ENCODE measurements around the gene COBL.

- TF ChIP-seq CTCF (IDR thresholded peaks at IDR 0.05) (no peak), POLR2AphosphoS5 (IDR thresholded peaks at IDR 0.05; ENCODE audit: low read depth, low read length) (no peak), SIN3A (IDR thresholded peaks at IDR 0.05; ENCODE audit: borderline replicate concordance, insufficient read depth, low read depth, low read length) (no peak), REST (IDR thresholded peaks at IDR 0.05; ENCODE audit: insufficient read depth in 1 of 2, low read depth in 2 of 2, low read length in 1 of 2) (no peak), TCF7L2 (IDR thresholded peaks at IDR 0.05; ENCODE audit: low read depth, low read length) (no peak)
These were observed 281.9 kb downstream of the COBL start for GRCh38 chr7:51034521-51035264.
